Right atrium auricular region (tissue), 2 donors: ENCODE data around the gene RAB12. TPM values are rescaled to one million over a fixed set of nuclear protein-coding genes. Genes with fewer than 3 reads are reported as not detected.
"Not testable (repeated sequence)": the region's sequence is repeated elsewhere in the genome, so short reads cannot be mapped to it uniquely, and the experiment has no call there.

Source experiments
- DNase-seq: peaks from one replicate; pipeline ENCODE4 v3.0.0-alpha.2; 2019; ENCODE audit warnings: low spot score
- H3K27ac ChIP-seq, 2 donors: fragments of 200-600 bp; sonication (generic); 1 replicate in 1 of 2; 2 replicates in 1 of 2; pipeline ENCODE4 v1.5.1; 2016 to 2019
- H3K27me3 ChIP-seq, 2 donors: fragments of 200-600 bp; sonication (generic); one replicate each; pipeline versions ENCODE4 v1.5.1 to v1.6.0; 2017 to 2019
- H3K36me3 ChIP-seq: fragments of 200-600 bp; sonication (generic); one replicate; pipeline ENCODE4 v1.5.1; 2016
- H3K4me1 ChIP-seq, 2 donors: fragments of 200-600 bp; sonication (generic); one replicate each; pipeline versions ENCODE4 v1.5.1 to v1.6.0; 2017 to 2019
- H3K4me3 ChIP-seq, 2 donors: fragments of 200-600 bp; sonication (generic); 1 replicate in 1 of 2; 2 replicates in 1 of 2; pipeline ENCODE4 v1.5.1; 2017 to 2019; ENCODE audit warnings: mild to moderate bottlenecking in 1 of 2, moderate library complexity in 1 of 2
- H3K9me3 ChIP-seq, 2 donors: fragments of 200-600 bp; sonication (generic); one replicate each; pipeline ENCODE4 v1.5.1; 2019
- total RNA-seq, 2 donors: library from RNA; depleted of rRNA; stranded (reverse); fragments of >200 nt; gene quantifications; one replicate each; pipeline ENCODE4 v1.1.0, GENCODE V29; 2016
- TF ChIP-seq, protein P1 (sequence below), 2 donors: fragments of 200-600 bp; sonication (generic); IDR thresholded peaks; one replicate each; pipeline ENCODE4 v1.5.1; 2019; ENCODE audit warnings: antibody characterized with exemption in 2 of 2

The RAB12 gene
- total RNA-seq, 2 donors from 2014 or later, result 67.1 to 97.6 TPM

- H3K36me3 ChIP-seq, result peaks cover 48% of the 10 kb centered on the region
- TF ChIP-seq, protein P1, sequence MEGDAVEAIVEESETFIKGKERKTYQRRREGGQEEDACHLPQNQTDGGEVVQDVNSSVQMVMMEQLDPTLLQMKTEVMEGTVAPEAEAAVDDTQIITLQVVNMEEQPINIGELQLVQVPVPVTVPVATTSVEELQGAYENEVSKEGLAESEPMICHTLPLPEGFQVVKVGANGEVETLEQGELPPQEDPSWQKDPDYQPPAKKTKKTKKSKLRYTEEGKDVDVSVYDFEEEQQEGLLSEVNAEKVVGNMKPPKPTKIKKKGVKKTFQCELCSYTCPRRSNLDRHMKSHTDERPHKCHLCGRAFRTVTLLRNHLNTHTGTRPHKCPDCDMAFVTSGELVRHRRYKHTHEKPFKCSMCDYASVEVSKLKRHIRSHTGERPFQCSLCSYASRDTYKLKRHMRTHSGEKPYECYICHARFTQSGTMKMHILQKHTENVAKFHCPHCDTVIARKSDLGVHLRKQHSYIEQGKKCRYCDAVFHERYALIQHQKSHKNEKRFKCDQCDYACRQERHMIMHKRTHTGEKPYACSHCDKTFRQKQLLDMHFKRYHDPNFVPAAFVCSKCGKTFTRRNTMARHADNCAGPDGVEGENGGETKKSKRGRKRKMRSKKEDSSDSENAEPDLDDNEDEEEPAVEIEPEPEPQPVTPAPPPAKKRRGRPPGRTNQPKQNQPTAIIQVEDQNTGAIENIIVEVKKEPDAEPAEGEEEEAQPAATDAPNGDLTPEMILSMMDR (IDR thresholded peaks at IDR 0.05), result no peak
- H3K4me3 ChIP-seq, result no peak overlapping the region
These were observed 30.5 kb downstream of the RAB12 start for GRCh38 chr18:8639762-8640161.

GRCh38 chr18:8643326-8643878 lies 34.2 kb downstream of the RAB12 start:
- no peaks in the 10 kb centered on the region for H3K4me1 ChIP-seq

More at GRCh38 chr18:8639762-8640161, 30.5 kb downstream of the RAB12 start:
- Histone ChIP-seq H3K9me3 (no peaks in the 10 kb centered on the region), H3K27ac (no peak overlapping the region), H3K4me1 (no peaks in the 10 kb centered on the region), H3K27me3 (no peaks in the 10 kb centered on the region)
- no peak for DNase-seq

DNA sequence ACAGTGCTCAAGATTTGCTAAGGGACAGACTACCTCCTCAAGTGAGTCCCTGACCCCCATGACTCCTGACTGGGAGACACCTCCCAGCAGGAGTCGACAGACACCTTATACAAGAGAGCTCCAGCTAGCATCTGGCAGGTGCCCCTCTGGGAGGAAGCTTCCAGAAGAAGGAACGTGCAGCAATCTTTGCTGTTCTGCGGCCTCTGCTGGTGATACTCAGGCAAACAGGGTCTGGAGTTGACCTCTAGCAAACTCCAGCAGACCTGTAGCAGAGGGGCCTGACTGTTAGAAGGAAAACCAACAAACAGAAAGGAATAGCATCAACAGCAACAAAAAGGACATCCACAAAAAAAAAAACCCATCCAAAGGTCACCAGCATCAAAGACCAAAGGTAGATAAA lies 38.1 kb downstream of the RAB12 start:
- DNase-seq, result not testable (repeated sequence)

More at GRCh38 chr18:8643326-8643878, 34.2 kb downstream of the RAB12 start:
- Histone ChIP-seq H3K36me3 (peaks cover 22% of the 10 kb centered on the region), H3K27me3 (no peaks in the 10 kb centered on the region), H3K27ac (no peak overlapping the region), H3K9me3 (no peaks in the 10 kb centered on the region), H3K4me3 (no peak overlapping the region)
- no peak for DNase-seq
- TF ChIP-seq, protein P1 (IDR thresholded peaks at IDR 0.05), result no peak

DNA sequence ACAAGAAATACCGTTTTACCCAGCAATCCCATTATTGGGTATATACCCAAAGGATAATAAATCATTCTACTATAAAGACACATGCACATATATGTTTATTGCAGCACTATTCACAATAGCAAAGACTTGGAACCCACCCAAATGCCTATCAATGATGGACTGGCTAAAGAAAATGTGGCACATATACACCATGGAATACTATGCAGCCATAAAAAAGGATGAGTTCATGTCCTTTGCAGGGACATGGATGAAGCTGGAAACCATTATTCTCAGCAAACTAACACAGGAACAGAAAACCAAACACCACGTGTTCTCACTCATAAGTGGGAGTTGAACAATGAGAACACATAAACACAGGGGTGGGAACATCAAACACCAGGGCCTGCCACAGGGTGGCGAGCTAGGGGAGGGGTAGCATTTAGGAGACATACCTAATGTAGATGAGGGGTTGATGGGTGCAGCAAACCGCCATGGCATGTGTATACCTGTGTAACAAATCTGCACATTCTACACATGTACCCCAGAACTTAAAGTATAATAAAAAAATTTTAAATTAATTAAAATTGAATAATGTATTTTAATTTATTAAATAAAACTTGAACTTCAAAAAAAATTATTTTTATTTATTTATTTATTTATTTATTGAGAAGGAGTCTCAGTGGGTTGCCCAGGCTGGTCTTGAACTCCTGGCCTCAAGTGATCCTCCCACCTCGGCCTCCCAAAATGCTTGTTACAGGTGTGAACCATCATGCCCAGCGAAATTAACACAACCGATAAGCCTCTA lies 42.4 kb downstream of the RAB12 start:
- H3K27me3 ChIP-seq, result not testable (repeated sequence)

More for the DNA sequence above, 38.1 kb downstream of the RAB12 start:
- H3K27ac ChIP-seq, H3K27me3 ChIP-seq, H3K9me3 ChIP-seq, H3K36me3 ChIP-seq, H3K4me1 ChIP-seq, H3K4me3 ChIP-seq: not testable (repeated sequence)

DNA sequence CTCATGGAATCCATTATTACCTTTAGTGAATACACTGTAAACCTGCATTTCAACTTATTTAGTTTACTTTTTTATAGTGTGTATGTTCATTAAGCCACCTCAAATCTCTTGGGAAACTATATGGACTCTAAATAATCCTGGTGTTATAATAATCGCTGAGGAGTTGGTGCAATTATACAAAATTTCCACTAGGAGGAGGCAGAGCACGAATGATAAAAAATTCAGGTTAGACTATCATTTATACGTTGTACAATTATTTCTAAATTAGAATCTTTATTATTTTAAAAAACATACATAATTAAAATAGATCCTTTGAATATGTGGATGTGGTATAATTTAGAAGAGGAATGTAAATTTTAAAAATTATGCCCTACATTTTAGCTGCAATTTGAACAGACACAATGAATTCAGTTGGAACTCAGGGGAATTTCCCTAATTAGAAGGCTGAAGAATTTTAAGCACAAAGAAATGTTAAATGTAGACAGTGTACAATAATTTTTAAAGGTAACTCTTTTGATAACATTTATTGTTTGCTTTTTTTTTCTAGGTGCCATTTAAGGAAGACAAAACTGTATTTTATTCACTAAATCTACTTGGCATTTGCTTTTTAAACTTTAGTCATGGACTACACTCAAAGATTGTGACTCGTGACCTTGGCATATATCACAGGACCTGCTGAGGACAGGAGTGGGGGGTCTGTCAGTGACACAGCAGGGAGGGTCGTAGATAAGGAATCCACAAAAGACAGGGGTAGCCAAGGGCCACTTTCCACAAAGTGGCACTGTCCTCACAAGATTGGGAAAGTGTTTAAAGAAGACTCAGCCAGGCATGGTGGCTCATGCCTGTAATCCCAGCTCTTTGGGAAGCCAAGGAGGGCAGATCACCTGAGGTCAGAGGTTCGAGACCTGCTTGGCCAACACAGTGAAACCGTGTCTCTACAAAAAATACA lies 45.5 kb downstream of the RAB12 start:
- H3K9me3 ChIP-seq, result no peaks in the 10 kb centered on the region
- TF ChIP-seq, protein P1 (IDR thresholded peaks at IDR 0.05), result peak; percentile 77 to 85
- H3K27me3 ChIP-seq, result no peaks in the 10 kb centered on the region
- H3K4me3 ChIP-seq, result no peak overlapping the region
- DNase-seq, result no peak
- no peaks in the 10 kb centered on the region for H3K36me3 ChIP-seq
- H3K4me1 ChIP-seq, result no peaks in the 10 kb centered on the region
- no peak overlapping the region for H3K27ac ChIP-seq

More for the DNA sequence above, 42.4 kb downstream of the RAB12 start:
- H3K4me1 ChIP-seq, H3K4me3 ChIP-seq, H3K27ac ChIP-seq, H3K9me3 ChIP-seq, H3K36me3 ChIP-seq, DNase-seq: not testable (repeated sequence)

DNA sequence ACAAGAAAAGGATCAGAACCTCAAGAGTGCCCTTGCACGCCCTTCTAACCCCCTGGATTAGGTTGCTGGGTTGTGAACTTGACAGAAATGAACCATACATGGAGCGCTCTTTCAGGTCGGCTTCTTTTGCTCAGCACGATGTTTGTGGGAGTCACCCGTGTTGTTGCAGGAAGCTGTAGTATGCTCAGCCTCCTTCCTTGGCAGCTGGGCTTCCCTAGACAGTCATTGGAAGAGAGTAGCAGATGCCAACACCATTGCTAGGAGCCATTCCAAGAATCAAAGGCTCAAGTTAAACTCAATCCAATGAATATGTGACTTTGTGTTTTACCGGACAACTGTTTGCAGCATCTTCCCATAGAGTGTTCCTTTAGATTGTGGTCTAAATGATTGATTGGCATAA lies 47.0 kb downstream of the RAB12 start:
- H3K4me3 ChIP-seq, result no peak overlapping the region
- no peaks in the 10 kb centered on the region for H3K27me3 ChIP-seq
- no peaks in the 10 kb centered on the region for H3K9me3 ChIP-seq
- no peaks in the 10 kb centered on the region for H3K36me3 ChIP-seq
- H3K4me1 ChIP-seq, result no peaks in the 10 kb centered on the region
- TF ChIP-seq, protein P1 (IDR thresholded peaks at IDR 0.05), result no peak
- DNase-seq, result no peak
- no peak overlapping the region for H3K27ac ChIP-seq
